HEK293T (cell line): ENCODE data around the gene LENG8.

Experiments
- CTCF ChIA-PET: fragments of 350-600 bp; formaldehyde crosslinking; extraction: SDS; loops from one replicate; lab custom pipeline; 2021; ENCODE audit warnings: antibody characterized with exemption, inconsistent platforms; lab: Yijun Ruan, JAX
- POLR2A ChIA-PET: fragments of 350-600 bp; formaldehyde crosslinking; extraction: SDS; loops from one replicate; lab custom pipeline; 2020; ENCODE audit warnings: antibody characterized with exemption, inconsistent platforms; lab: Yijun Ruan, JAX
- DNase-seq: peaks from one replicate; pipeline ENCODE4 v3.0.0; 2012; ENCODE audit warnings: mixed read lengths; ENCODE audit errors: extremely low spot score
- ARNT ChIP-seq: fragments of 450-650 bp; IDR thresholded peaks from 2 replicates; pipeline ENCODE4 v1.6.1; 2017; ENCODE audit warnings: mild to moderate bottlenecking
- BHLHE40 ChIP-seq: fragments of 450-650 bp; IDR thresholded peaks from 2 replicates; pipeline ENCODE4 v1.6.1; 2016; ENCODE audit warnings: mild to moderate bottlenecking, moderate library complexity, borderline replicate concordance
- CTBP1 ChIP-seq: fragments of 450-650 bp; IDR thresholded peaks from 2 replicates; pipeline ENCODE4 v1.6.1; 2016; ENCODE audit warnings: borderline replicate concordance
- ELF4 ChIP-seq: fragments of 450-650 bp; IDR thresholded peaks from 2 replicates; pipeline ENCODE4 v1.6.1; 2017; ENCODE audit warnings: antibody characterized with exemption
- FOXA1 ChIP-seq: fragments of 450-650 bp; IDR thresholded peaks from 2 replicates; pipeline ENCODE4 v1.6.1; 2016; ENCODE audit warnings: mild to moderate bottlenecking
- FOXK2 ChIP-seq: fragments of 450-650 bp; IDR thresholded peaks from 2 replicates; pipeline ENCODE4 v1.6.1; 2016; ENCODE audit warnings: mild to moderate bottlenecking
- FOXM1 ChIP-seq: fragments of 450-650 bp; IDR thresholded peaks from 2 replicates; pipeline ENCODE4 v1.6.1; 2017; ENCODE audit warnings: mild to moderate bottlenecking, borderline replicate concordance
- HDGF ChIP-seq: fragments of 450-650 bp; IDR thresholded peaks from 2 replicates; pipeline ENCODE4 v1.6.1; 2017; ENCODE audit warnings: antibody characterized with exemption, borderline replicate concordance
- L3MBTL2 ChIP-seq: fragments of 450-650 bp; conservative IDR thresholded peaks from 2 replicates; pipeline ENCODE4 v1.6.1; 2016; ENCODE audit warnings: mild to moderate bottlenecking
- LEF1 ChIP-seq: fragments of 450-650 bp; IDR thresholded peaks from 2 replicates; pipeline ENCODE4 v1.6.1; 2017; ENCODE audit warnings: mild to moderate bottlenecking, borderline replicate concordance
- NFRKB ChIP-seq: fragments of 450-650 bp; IDR thresholded peaks from 2 replicates; pipeline ENCODE4 v1.6.1; 2016; ENCODE audit warnings: mild to moderate bottlenecking, moderate library complexity
- PKNOX1 ChIP-seq: fragments of 450-650 bp; IDR thresholded peaks from 2 replicates; pipeline ENCODE4 v1.6.1; 2016
- SP1 ChIP-seq: fragments of 450-650 bp; IDR thresholded peaks from 2 replicates; pipeline ENCODE4 v1.6.1; 2017
- SUZ12 ChIP-seq: fragments of 450-650 bp; IDR thresholded peaks from 2 replicates; pipeline ENCODE4 v1.6.1; 2016; ENCODE audit warnings: mild to moderate bottlenecking
- TARDBP ChIP-seq: fragments of 450-650 bp; IDR thresholded peaks from 2 replicates; pipeline ENCODE4 v1.6.1; 2016
- ZNF384 ChIP-seq: fragments of 450-650 bp; IDR thresholded peaks from 2 replicates; pipeline ENCODE4 v1.6.1; 2016

Gene LENG8

GRCh38 chr19:54460230-54461005, 11.4 kb downstream of the LENG8 start:
- CTCF ChIA-PET: no interaction called here
- POLR2A ChIA-PET: interaction anchor here (6.5 kb wide), 1 partner anchor 12 kb away, joined by 97 read pairs; the partner anchor contains the start of gene LENG8
- no peak for DNase-seq
- TF ChIP-seq L3MBTL2: no peak
- no peak for TF ChIP-seq ARNT
- TF ChIP-seq TARDBP: no peak
- no peak for TF ChIP-seq FOXM1
- no peak for TF ChIP-seq CTBP1
- no peak for TF ChIP-seq HDGF
- no peak for TF ChIP-seq PKNOX1
- TF ChIP-seq FOXA1: no peak
- no peak for TF ChIP-seq SP1
- no peak for TF ChIP-seq NFRKB
- no peak for TF ChIP-seq SUZ12
- no peak for TF ChIP-seq LEF1
- TF ChIP-seq BHLHE40: no peak
- TF ChIP-seq FOXK2: no peak
- no peak for TF ChIP-seq ELF4

- CTCF ChIA-PET: no interaction called here
- TF ChIP-seq FOXK2: no peak
- no peak for TF ChIP-seq ARNT
- no peak for TF ChIP-seq HDGF
- no peak for TF ChIP-seq ZNF384
- TF ChIP-seq CTBP1: no peak
- TF ChIP-seq PKNOX1: no peak
- TF ChIP-seq BHLHE40: no peak
- POLR2A ChIA-PET: interaction anchor here (1.6 to 6.5 kb wide), 2 partner anchors 12 to 31 kb away, joined by 4 to 97 read pairs; partner anchors contain the start of gene LENG8
- DNase-seq: no peak
These were observed 12.2 kb downstream of the LENG8 start for GRCh38 chr19:54461210-54461609.

DNA sequence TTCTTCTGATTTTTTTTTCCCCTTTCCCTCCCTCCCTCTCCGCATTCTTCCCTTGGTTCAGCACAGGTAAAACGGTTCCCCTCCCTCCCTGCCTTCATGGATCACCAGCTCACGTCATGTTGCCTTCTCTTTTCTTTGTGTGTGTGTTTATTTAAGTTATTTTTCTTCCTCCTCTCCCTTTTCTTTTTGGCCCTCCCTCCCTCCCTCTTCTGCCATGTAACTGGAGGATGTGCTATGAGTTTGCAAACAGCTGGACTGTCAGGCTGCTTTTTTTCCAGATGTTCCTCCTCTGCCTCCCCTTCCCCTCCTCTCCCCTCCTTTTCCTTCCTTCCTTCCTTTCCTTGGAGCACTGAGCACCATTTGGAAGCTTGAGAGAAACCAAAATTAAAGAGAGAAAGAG, 12.6 kb downstream of the LENG8 start:
- DNase-seq: no peak
- POLR2A ChIA-PET: interaction anchor here (1.3 to 6.5 kb wide), 3 partner anchors 8 to 31 kb away, joined by 4 to 97 read pairs (median 5); partner anchors contain the start of gene LENG8
- CTCF ChIA-PET: no interaction called here
- TF ChIP-seq LEF1 (no peak), CTBP1 (no peak), SUZ12 (no peak)

GRCh38 chr19:54462047-54462654, 13.2 kb downstream of the LENG8 start:
- ChIA-PET CTCF (no interaction called here), POLR2A (interaction anchor here (1.0 to 6.5 kb wide), 5 partner anchors 9 to 34 kb away, joined by 3 to 97 read pairs (median 4); partner anchors contain the start of gene LENG8)
- no peak for DNase-seq
- TF ChIP-seq NFRKB (no peak), LEF1 (no peak), FOXA1 (no peak), TARDBP (no peak), HDGF (no peak), ELF4 (no peak), SP1 (no peak), PKNOX1 (no peak), L3MBTL2 (no peak), CTBP1 (no peak), ZNF384 (no peak), SUZ12 (no peak), FOXK2 (no peak), FOXM1 (no peak), ARNT (no peak), BHLHE40 (no peak)

DNA sequence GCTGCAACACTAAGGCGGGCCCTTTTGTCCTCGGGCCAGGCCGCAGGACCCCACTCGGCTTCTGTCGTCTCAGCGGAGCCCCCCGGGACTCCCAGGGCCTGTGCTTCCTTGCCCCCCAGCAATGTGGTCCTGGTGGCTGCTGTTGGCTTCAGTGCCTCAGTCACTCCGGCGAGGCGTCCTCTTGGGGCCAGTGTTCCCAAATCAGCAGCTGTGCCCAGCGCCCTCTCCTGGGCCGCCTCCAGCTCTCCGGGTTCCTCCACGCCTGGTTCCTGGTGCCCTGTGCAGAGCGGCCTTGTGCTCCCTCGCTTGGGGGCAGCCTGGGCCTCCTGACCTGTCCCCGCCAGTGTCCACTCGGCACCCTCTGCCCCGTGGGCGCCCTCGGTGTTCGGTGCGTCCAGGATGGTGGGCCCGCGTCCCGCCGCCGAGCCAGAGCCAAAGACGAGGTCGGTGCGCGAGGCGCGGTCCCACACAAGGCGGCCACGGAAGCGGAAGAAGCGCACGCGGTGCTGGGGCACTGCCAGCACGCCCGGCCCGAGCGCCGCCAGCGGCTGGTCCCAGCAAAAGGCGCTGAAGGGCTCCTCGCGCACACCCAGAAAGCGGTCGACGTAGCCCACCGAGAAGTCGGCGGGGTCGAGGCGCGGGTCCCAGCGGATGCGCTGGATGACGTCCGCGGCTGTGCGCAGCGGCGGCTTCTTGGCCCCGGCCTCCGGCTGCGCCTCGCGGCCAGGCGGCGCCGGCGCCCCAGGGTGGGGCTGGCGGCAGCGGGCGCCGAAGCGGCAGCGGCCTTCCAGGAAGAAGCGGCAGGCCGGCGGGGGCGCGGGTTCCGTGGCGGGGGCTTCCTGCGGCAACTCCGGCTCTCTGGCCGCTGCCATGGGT, 13.9 kb downstream of the LENG8 start:
- no peak for DNase-seq
- ChIA-PET POLR2A (interaction anchor here (0.6 to 6.5 kb wide), 9 partner anchors 8 to 35 kb away, joined by 3 to 97 read pairs (median 4); partner anchors contain the start of gene LENG8), CTCF (interaction anchor here (0.6 kb wide), 1 partner anchor 138 kb away, joined by 3 read pairs; no protein-coding TSS in a partner anchor)
- TF ChIP-seq CTBP1 (no peak), LEF1 (peak; percentile 74; the same call in 1 of the 2 replicates), L3MBTL2 (peak; percentile 39), ARNT (no peak)
